ENCODE measurements around the gene NGB. TPM values are rescaled to one million over a fixed set of nuclear protein-coding genes. Genes with fewer than 3 reads are reported as not detected.

NGB gene
- polyA plus RNA-seq, 3 donors = not detected

DNA sequence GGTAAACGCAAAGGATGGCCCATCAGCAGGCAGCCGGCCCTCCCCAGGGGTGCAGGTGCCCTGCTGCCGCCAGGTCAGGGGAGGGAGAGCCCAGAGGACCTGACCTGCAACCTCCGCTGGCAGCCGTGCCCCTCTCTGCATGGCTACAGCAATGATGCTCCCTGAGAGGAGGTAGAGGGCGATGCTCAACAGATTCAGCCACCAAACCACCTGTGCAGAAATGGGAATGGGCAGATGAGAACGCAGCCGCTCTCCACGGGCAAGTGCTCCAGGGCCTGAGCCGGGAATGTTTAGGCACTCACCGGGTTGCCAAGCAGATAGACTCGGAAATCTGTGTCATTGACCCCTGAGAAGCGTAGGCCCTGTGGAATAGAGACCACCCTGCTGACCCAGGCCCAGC lies 8.7 kb upstream of the NGB start:
- no peaks in the 10 kb centered on the region for H3K79me2 ChIP-seq (ENCODE audit: insufficient read depth, low read length)
- Mint-ChIP-seq H3K4me3 (no peak overlapping the region), H3K9me3 (no peaks in the 10 kb centered on the region), H3K36me3 (peaks cover 26 to 44% of the 10 kb centered on the region in 2 donors), H3K4me1 (no peaks in the 10 kb centered on the region), H3K27ac (no peak overlapping the region), H3K27me3 (ENCODE audit: low read depth in 3 of 3) (peaks cover 0 to 1% (median 0%) of the 10 kb centered on the region in 3 donors)
- no peaks in the 10 kb centered on the region for H3K4me1 ChIP-seq (ENCODE audit: control insufficient read depth in 1 of 2, insufficient read depth in 2 of 2, low read length in 2 of 2)
- no peak overlapping the region for H3K4me3 ChIP-seq (replicated peaks in 1 of 3; ENCODE audit: low read depth in 2 of 3, low read length in 3 of 3)
- intact Hi-C loops (cut with micrococcal nuclease) = no loop called here
- no peak overlapping the region for H2AFZ ChIP-seq (ENCODE audit: insufficient read depth, low read depth, low read length, poor library complexity, severe bottlenecking)
- TF ChIP-seq, protein P1, sequence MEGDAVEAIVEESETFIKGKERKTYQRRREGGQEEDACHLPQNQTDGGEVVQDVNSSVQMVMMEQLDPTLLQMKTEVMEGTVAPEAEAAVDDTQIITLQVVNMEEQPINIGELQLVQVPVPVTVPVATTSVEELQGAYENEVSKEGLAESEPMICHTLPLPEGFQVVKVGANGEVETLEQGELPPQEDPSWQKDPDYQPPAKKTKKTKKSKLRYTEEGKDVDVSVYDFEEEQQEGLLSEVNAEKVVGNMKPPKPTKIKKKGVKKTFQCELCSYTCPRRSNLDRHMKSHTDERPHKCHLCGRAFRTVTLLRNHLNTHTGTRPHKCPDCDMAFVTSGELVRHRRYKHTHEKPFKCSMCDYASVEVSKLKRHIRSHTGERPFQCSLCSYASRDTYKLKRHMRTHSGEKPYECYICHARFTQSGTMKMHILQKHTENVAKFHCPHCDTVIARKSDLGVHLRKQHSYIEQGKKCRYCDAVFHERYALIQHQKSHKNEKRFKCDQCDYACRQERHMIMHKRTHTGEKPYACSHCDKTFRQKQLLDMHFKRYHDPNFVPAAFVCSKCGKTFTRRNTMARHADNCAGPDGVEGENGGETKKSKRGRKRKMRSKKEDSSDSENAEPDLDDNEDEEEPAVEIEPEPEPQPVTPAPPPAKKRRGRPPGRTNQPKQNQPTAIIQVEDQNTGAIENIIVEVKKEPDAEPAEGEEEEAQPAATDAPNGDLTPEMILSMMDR (IDR thresholded peaks at IDR 0.05) = no peak
- H3K36me3 ChIP-seq (replicated peaks in 1 of 2; ENCODE audit: control insufficient read depth in 1 of 2, insufficient read depth in 2 of 2, low read length in 2 of 2) = peaks cover 7 to 36% of the 10 kb centered on the region in 2 donors
- no peak overlapping the region for H3K4me2 ChIP-seq (replicated peaks; ENCODE audit: extremely low read depth, low read length, poor library complexity, severe bottlenecking)
- no peak overlapping the region for H3K27ac ChIP-seq (ENCODE audit: low read depth in 1 of 2, low read length in 2 of 2)
- H3K9me3 ChIP-seq (replicated peaks in 1 of 2; ENCODE audit: control insufficient read depth in 1 of 2, insufficient read depth in 1 of 2, low read length in 2 of 2) = no peaks in the 10 kb centered on the region
- H4K20me1 ChIP-seq (ENCODE audit: insufficient read depth, low read length) = no peaks in the 10 kb centered on the region
- 98% methylated on average over 8 of the region's 13 CpGs for whole genome bisulfite sequencing (ENCODE audit: insufficient coverage)
- DNase-seq = no peak
- H3K9ac ChIP-seq (ENCODE audit: insufficient read depth, low read length, poor library complexity, severe bottlenecking) = no peak overlapping the region
- no peaks in the 10 kb centered on the region for H3K27me3 ChIP-seq (ENCODE audit: control insufficient read depth in 2 of 2, insufficient read depth in 2 of 2, low read length in 2 of 2)

DNA sequence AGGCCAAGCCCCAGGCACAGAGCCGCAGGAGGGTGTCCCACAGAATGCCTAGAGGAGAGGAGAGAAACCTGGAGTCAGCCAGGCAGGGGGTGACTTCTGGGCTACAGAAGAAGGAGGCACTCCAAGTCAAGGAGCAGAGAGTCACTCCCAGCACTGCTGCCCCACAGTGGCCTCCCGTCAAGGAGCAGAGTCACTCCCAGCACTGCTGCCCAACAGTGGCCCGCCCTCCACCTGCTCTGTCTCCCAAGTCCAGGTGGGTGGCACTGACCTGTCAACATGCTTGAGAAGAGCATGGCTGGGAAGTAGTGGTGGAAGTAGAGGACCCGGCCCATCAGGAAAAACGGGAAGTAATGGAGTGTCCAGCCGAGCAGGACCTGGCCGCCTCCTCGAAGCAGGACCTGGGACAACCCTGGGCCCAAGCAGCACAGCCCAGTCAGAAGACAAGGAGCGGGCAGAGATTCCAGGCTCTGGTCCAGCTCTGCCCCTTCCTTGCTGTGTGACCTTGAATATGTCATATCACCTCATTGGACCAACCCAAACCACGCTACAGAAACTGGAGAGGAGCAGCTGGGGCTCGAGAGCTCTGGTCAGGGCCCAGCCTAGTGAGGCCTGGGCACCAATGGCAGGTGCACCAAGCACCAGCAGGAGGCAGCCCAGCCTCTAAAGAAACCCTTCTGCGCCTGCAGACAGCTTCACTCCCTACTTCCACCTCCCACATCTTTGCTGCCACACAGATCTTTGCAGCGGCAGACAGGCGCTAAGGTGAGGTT lies 7.6 kb upstream of the NGB start:
- H3K27ac ChIP-seq (ENCODE audit: low read depth in 1 of 2, low read length in 2 of 2) = no peak overlapping the region
- TF ChIP-seq, protein P1 (IDR thresholded peaks at IDR 0.05) = no peak
- H3K9me3 Mint-ChIP-seq = no peaks in the 10 kb centered on the region
- H3K4me1 Mint-ChIP-seq = no peaks in the 10 kb centered on the region
- DNase-seq = no peak
- no peaks in the 10 kb centered on the region for H4K20me1 ChIP-seq (ENCODE audit: insufficient read depth, low read length)
- intact Hi-C loops (cut with micrococcal nuclease) = no loop called here
- no peak overlapping the region for H3K4me3 Mint-ChIP-seq
- 98% methylated on average over 11 of the region's 14 CpGs for WGBS (ENCODE audit: insufficient coverage)
- peaks cover 16 to 34% of the 10 kb centered on the region in 2 donors for H3K36me3 Mint-ChIP-seq
- H3K27ac Mint-ChIP-seq = no peak overlapping the region
- no peaks in the 10 kb centered on the region for H3K9me3 ChIP-seq (replicated peaks in 1 of 2; ENCODE audit: control insufficient read depth in 1 of 2, insufficient read depth in 1 of 2, low read length in 2 of 2)
- H3K9ac ChIP-seq (ENCODE audit: insufficient read depth, low read length, poor library complexity, severe bottlenecking) = no peak overlapping the region
- H2AFZ ChIP-seq (ENCODE audit: insufficient read depth, low read depth, low read length, poor library complexity, severe bottlenecking) = no peak overlapping the region
- peaks cover 5 to 26% of the 10 kb centered on the region in 2 donors for H3K36me3 ChIP-seq (replicated peaks in 1 of 2; ENCODE audit: control insufficient read depth in 1 of 2, insufficient read depth in 2 of 2, low read length in 2 of 2)
- no peaks in the 10 kb centered on the region for H3K79me2 ChIP-seq (ENCODE audit: insufficient read depth, low read length)
- no peaks in the 10 kb centered on the region for H3K27me3 ChIP-seq (ENCODE audit: control insufficient read depth in 2 of 2, insufficient read depth in 2 of 2, low read length in 2 of 2)
- no peak overlapping the region for H3K4me2 ChIP-seq (replicated peaks; ENCODE audit: extremely low read depth, low read length, poor library complexity, severe bottlenecking)
- no peak overlapping the region for H3K4me3 ChIP-seq (replicated peaks in 1 of 3; ENCODE audit: low read depth in 2 of 3, low read length in 3 of 3)
- no peaks in the 10 kb centered on the region for H3K4me1 ChIP-seq (ENCODE audit: control insufficient read depth in 1 of 2, insufficient read depth in 2 of 2, low read length in 2 of 2)
- peaks cover 0 to 1% (median 0%) of the 10 kb centered on the region in 3 donors for H3K27me3 Mint-ChIP-seq (ENCODE audit: low read depth in 3 of 3)
